Right lobe of liver (tissue), 6 donors: ENCODE measurements around the gene CFP. TPM values are rescaled to one million over a fixed set of nuclear protein-coding genes. Genes with fewer than 3 reads are reported as not detected.
A peak's percentile ranks its signal among the peaks of the same experiment; 100 is the strongest.

Source experiments
- ATAC-seq, 4 donors: fragments of 200-7000 bp; cut with Tn5 transposase; one replicate each; pipeline ENCODE4 v1.9.1; 2020; ENCODE audit warnings: mild to moderate bottlenecking in 4 of 4, moderate library complexity in 4 of 4
- DNase-seq, 3 donors: peaks; one replicate each; pipeline ENCODE4 v3.0.0-alpha.2; 2020
- H3K27ac ChIP-seq, 3 donors: fragments of 200-600 bp; one replicate each; pipeline ENCODE4 v1.8.0; 2022
- H3K27me3 ChIP-seq, 2 donors: fragments of 200-600 bp; one replicate each; pipeline ENCODE4 v1.8.0; 2022
- H3K36me3 ChIP-seq, 4 donors: fragments of 200-600 bp; sonication (generic) in 1 of 4; one replicate each; pipeline versions ENCODE4 v1.5.1 to v1.8.0; 2017 to 2022; ENCODE audit warnings: control low read depth in 1 of 4
- H3K4me1 ChIP-seq, 4 donors: fragments of 200-600 bp; sonication (generic) in 1 of 4; one replicate each; pipeline versions ENCODE4 v1.5.1 to v1.8.0; 2017 to 2022; ENCODE audit warnings: control low read depth in 1 of 4
- H3K4me3 ChIP-seq, 3 donors: fragments of 200-600 bp; one replicate each; pipeline ENCODE4 v1.8.0; 2022
- H3K9me3 ChIP-seq, 4 donors: fragments of 200-600 bp; sonication (generic) in 1 of 4; one replicate each; pipeline versions ENCODE4 v1.5.1 to v1.8.0; 2017 to 2022; ENCODE audit warnings: control low read depth in 1 of 4
- CTCF ChIP-seq, 4 donors: fragments of 200-600 bp in 3 of 4; fragments of 450-650 bp in 1 of 4; IDR thresholded peaks; one replicate each; pipeline versions ENCODE4 v1.5.1 to v1.8.0; 2016 to 2022; ENCODE audit warnings: antibody characterized with exemption in 4 of 4, mild to moderate bottlenecking in 2 of 4
- POLR2A ChIP-seq: fragments of 450-650 bp; IDR thresholded peaks from one replicate; pipeline ENCODE4 v1.6.1; 2017; ENCODE audit warnings: antibody characterized with exemption, mild to moderate bottlenecking
- WGBS: methylation state at CpG from one replicate; pipeline ENCODE4 v1.1.6; 2018; ENCODE audit warnings: low coverage, low lambda C conversion rate; ENCODE audit not compliant: insufficient coverage; ENCODE audit errors: missing lambda C conversion rate; 5-methylcytosine and 5-hydroxymethylcytosine counted together
- intact Hi-C, 2 donors: fragments of 100-400 bp; cut with DNase I; formaldehyde crosslinking; loops; one replicate each; pipeline versions ENCODE4 v1.11.2 to v1.14.1; 2022
- total RNA-seq, 6 experiments: library from RNA; depleted of rRNA in 2 of 6; stranded (reverse); fragments of >200 nt in 2 of 6; fragmentation: NEBNext Ultra II Directional in 3 of 6; extraction: Animal tissue kit (Norgen Biotek cat#: 25700) in 3 of 6; gene quantifications; one replicate each; pipeline versions ENCODE4 v1.1.0 to v1.2.4, GENCODE V29; 2016 to 2023
- donor health status: DM: no; HTN: yes; CAD: no.
- donor health status: DM: no; HTN: no; CAD: no.
- donor health status: DM: no; HTN: no; CAD: no.
- donor health status: DM: no; HTN: yes; CAD: no.
- donor health status: DM: no; HTN: yes; CAD: no.

Gene CFP
- total RNA-seq, 6 experiments from 2014 or later: 6.8 to 24.0 (median 9.8) TPM

GRCh38 chrX:47662144-47662657 is 32.5 kb upstream of the CFP start:
- 0% methylated on average over 1 of the region's 1 CpG for WGBS
- no peak for DNase-seq
- Histone ChIP-seq H3K27ac (no peak overlapping the region), H3K4me1 (no peaks in the 10 kb centered on the region), H3K9me3 (no peaks in the 10 kb centered on the region), H3K27me3 (no peaks in the 10 kb centered on the region), H3K36me3 (peaks cover 0 to 3% (median 0%) of the 10 kb centered on the region in 4 donors), H3K4me3 (no peak overlapping the region)
- ATAC-seq: no peak
- TF ChIP-seq POLR2A (no peak), CTCF (IDR thresholded peaks at IDR 0.05) (no peak)
- intact Hi-C loops: no loop called here

GRCh38 chrX:47661539-47661938 is 31.8 kb upstream of the CFP start:
- no peak for DNase-seq
- Histone ChIP-seq H3K27me3 (no peaks in the 10 kb centered on the region), H3K4me1 (no peaks in the 10 kb centered on the region), H3K27ac (no peak overlapping the region), H3K36me3 (peaks cover 0 to 10% (median under 1%) of the 10 kb centered on the region in 4 donors), H3K9me3 (no peaks in the 10 kb centered on the region), H3K4me3 (no peak overlapping the region)
- TF ChIP-seq POLR2A: no peak
- TF ChIP-seq CTCF (IDR thresholded peaks at IDR 0.05): no peak
- no peak for ATAC-seq
- 83% methylated on average over 1 of the region's 7 CpGs for WGBS
- intact Hi-C loops: no loop called here

GRCh38 chrX:47659421-47659726 is 29.6 kb upstream of the CFP start:
- H3K27ac ChIP-seq: peak overlapping the region; percentile 91 to 98 (median 98)
- ATAC-seq: no peak
- intact Hi-C loops: no loop called here
- TF ChIP-seq CTCF (IDR thresholded peaks at IDR 0.05) (no peak), POLR2A (no peak)
- H3K27me3 ChIP-seq: no peaks in the 10 kb centered on the region
- peaks cover 0 to 14% (median under 1%) of the 10 kb centered on the region in 4 donors for H3K36me3 ChIP-seq
- no peaks in the 10 kb centered on the region for H3K4me1 ChIP-seq
- no peak for DNase-seq
- H3K4me3 ChIP-seq: peak overlapping the region; percentile 45 to 62 (median 61)
- no peaks in the 10 kb centered on the region for H3K9me3 ChIP-seq
- 24% methylated on average over 8 of the region's 8 CpGs for WGBS

GRCh38 chrX:47658684-47659420 is 29.1 kb upstream of the CFP start, which contains the start of gene UXT:
UXT (minus strand) TSS chrX:47659180; CDS start chrX:47658927, 253 bp downstream.
- Histone ChIP-seq H3K27me3 (no peaks in the 10 kb centered on the region), H3K4me3 (peak within 1 kb of the TSS; percentile 45 to 62 (median 61)), H3K4me1 (no peaks in the 10 kb centered on the region), H3K27ac (peak within 1 kb of the TSS; percentile 91 to 98 (median 98)), H3K36me3 (peaks cover 0 to 14% (median under 1%) of the 10 kb centered on the region in 4 donors), H3K9me3 (no peaks in the 10 kb centered on the region)
- DNase-seq (peak; percentile 89 to 94 (median 93)), ATAC-seq (peak; percentile 92 to 95 (median 92))
- TF ChIP-seq CTCF (IDR thresholded peaks at IDR 0.05) (no peak), POLR2A (peak; percentile 85)
- intact Hi-C loops: no loop called here
- 8% methylated on average over 28 of the region's 54 CpGs for WGBS
